HFF-Myc (cell line): Measurements from ENCODE around the gene C9.
"Not testable (repeated sequence)": the region's sequence is repeated elsewhere in the genome, so short reads cannot be mapped to it uniquely, and the experiment has no call there.

Experiments used
- DNase-seq: peaks from one replicate; pipeline ENCODE4 v3.0.0-alpha.2; 2011; ENCODE audit warnings: low read depth; ENCODE audit errors: extremely low read depth
- H3K4me3 ChIP-seq: replicated peaks from 2 replicates; pipeline ENCODE4 v1.5.1; 2011; ENCODE audit warnings: low read depth, mild to moderate bottlenecking, control low read depth, low read length
- CTCF ChIP-seq: IDR thresholded peaks from 2 replicates; pipeline ENCODE4 v1.5.1; 2012; ENCODE audit warnings: mild to moderate bottlenecking, low read depth, low read length, control low read depth; ENCODE audit errors: missing control alignments

C9 gene

GRCh38 chr5:39236718-39237117 lies 127.6 kb downstream of the C9 start:
- DNase-seq, result no peak
- no peak for TF ChIP-seq CTCF
- no peak overlapping the region for H3K4me3 ChIP-seq

GRCh38 chr5:39235648-39236047 lies 128.6 kb downstream of the C9 start:
- no peak for TF ChIP-seq CTCF
- DNase-seq, result no peak

GRCh38 chr5:39234494-39234893 lies 129.8 kb downstream of the C9 start:
- H3K4me3 ChIP-seq, DNase-seq: not testable (repeated sequence)

More at GRCh38 chr5:39235648-39236047, 128.6 kb downstream of the C9 start:
- H3K4me3 ChIP-seq, result no peak overlapping the region
